Fibroblast of lung (primary cell): Measurements from ENCODE around the gene PFKM.

Experiments used
- CTCF ChIP-seq, 2 donors: IDR thresholded peaks in 1 of 2; conservative IDR thresholded peaks in 1 of 2; 1 replicate in 1 of 2; 2 replicates in 1 of 2; pipeline ENCODE4 v1.5.1; 2011 to 2012; ENCODE audit warnings: low read length in 2 of 2, control low read depth in 1 of 2, inconsistent platforms in 1 of 2, low read depth in 1 of 2, mild to moderate bottlenecking in 1 of 2
- EZH2 ChIP-seq: IDR thresholded peaks from 2 replicates; pipeline ENCODE4 v1.5.1; 2012; ENCODE audit warnings: low read length, control low read depth, mild to moderate bottlenecking; ENCODE audit errors: missing control alignments

- TF ChIP-seq CTCF (conservative IDR thresholded peaks at IDR 0.05 in 1 of 2, IDR thresholded peaks at IDR 0.05 in 1 of 2; ENCODE audit: low read depth in 1 of 2, low read length in 2 of 2) (no peak), EZH2 (no peak)
Measured at GRCh38 chr12:48126953-48127630, 7.9 kb downstream of the PFKM start.
